ENCODE results near the gene SPAG17.

The SPAG17 gene

DNA sequence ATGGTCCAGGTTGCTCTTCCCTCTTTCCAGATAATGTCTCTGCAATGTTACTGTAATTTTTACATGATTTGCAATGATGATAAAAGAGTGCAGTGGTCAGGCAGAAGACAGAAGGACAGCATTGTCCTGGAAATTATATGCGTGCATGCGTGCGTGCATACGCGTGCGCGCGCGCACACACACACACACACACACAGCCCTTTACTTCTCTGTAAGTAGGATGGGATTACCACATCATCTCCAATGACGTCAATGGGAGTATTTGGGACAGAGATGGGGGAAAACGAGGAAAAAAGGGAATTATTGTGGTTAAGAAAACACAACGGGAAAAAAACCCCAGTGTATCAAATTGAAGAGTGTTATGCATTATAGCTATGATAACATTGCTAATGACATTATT is 99.7 kb downstream of the SPAG17 start:
- no peaks in the 10 kb centered on the region for H3K9me2 ChIP-seq (replicated peaks; ENCODE audit: control insufficient read depth, low read length)
- H3K9me3 ChIP-seq (ENCODE audit: control insufficient read depth, insufficient read depth, low read length), result no peaks in the 10 kb centered on the region
- no peaks in the 10 kb centered on the region for H3K27me3 ChIP-seq (ENCODE audit: control insufficient read depth, low read length)
- H3K4me3 ChIP-seq (ENCODE audit: low read length), result no peak overlapping the region
- no peaks in the 10 kb centered on the region for H3K4me1 ChIP-seq (ENCODE audit: control insufficient read depth, low read length)
- H3K79me2 ChIP-seq (ENCODE audit: control insufficient read depth, low read length), result no peaks in the 10 kb centered on the region
- H3F3A ChIP-seq (ENCODE audit: control insufficient read depth, insufficient read depth), result no peaks in the 10 kb centered on the region
- no peak overlapping the region for H3K4me2 ChIP-seq (ENCODE audit: low read length)
- no peak overlapping the region for H3K27ac ChIP-seq (ENCODE audit: low read depth, low read length)
- no peaks in the 10 kb centered on the region for H3K36me3 ChIP-seq (ENCODE audit: control insufficient read depth, low read length)
- TF ChIP-seq, protein P1, sequence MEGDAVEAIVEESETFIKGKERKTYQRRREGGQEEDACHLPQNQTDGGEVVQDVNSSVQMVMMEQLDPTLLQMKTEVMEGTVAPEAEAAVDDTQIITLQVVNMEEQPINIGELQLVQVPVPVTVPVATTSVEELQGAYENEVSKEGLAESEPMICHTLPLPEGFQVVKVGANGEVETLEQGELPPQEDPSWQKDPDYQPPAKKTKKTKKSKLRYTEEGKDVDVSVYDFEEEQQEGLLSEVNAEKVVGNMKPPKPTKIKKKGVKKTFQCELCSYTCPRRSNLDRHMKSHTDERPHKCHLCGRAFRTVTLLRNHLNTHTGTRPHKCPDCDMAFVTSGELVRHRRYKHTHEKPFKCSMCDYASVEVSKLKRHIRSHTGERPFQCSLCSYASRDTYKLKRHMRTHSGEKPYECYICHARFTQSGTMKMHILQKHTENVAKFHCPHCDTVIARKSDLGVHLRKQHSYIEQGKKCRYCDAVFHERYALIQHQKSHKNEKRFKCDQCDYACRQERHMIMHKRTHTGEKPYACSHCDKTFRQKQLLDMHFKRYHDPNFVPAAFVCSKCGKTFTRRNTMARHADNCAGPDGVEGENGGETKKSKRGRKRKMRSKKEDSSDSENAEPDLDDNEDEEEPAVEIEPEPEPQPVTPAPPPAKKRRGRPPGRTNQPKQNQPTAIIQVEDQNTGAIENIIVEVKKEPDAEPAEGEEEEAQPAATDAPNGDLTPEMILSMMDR (IDR thresholded peaks at IDR 0.05; ENCODE audit: low read depth, low read length, poor library complexity, severe bottlenecking), result no peak
- TF ChIP-seq EZH2phosphoT487 (IDR thresholded peaks at IDR 0.05; ENCODE audit: borderline replicate concordance, low read length), result no peak
- H4K20me1 ChIP-seq (ENCODE audit: control insufficient read depth, insufficient read depth, low read depth, low read length), result no peaks in the 10 kb centered on the region

DNA sequence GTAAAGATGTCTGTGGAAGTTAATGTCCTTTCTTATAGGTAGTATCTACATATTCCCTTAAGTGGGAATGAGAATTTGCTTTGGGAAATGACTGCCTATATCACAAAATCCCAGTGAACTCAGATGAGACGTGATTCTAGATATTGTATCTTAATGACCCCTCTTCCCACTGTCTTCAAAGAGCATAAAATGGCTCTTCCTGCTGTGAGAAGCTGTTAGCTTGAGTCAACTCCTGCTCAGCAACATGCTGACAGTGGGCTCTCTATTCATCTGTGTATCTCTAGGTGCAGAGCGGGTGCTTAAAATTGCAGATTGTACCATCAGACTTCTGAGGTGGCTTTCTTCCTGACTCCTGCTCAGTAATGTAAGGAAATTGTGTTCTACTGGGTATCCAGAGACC is 100.6 kb downstream of the SPAG17 start:
- Histone ChIP-seq H4K20me1 (ENCODE audit: control insufficient read depth, insufficient read depth, low read depth, low read length) (no peaks in the 10 kb centered on the region), H3K27me3 (ENCODE audit: control insufficient read depth, low read length) (no peaks in the 10 kb centered on the region), H3K9me2 (replicated peaks; ENCODE audit: control insufficient read depth, low read length) (no peaks in the 10 kb centered on the region), H3K9me3 (ENCODE audit: control insufficient read depth, insufficient read depth, low read length) (no peaks in the 10 kb centered on the region), H3K79me2 (ENCODE audit: control insufficient read depth, low read length) (no peaks in the 10 kb centered on the region), H3K36me3 (ENCODE audit: control insufficient read depth, low read length) (no peaks in the 10 kb centered on the region), H3K27ac (ENCODE audit: low read depth, low read length) (no peak overlapping the region), H3K4me1 (ENCODE audit: control insufficient read depth, low read length) (no peaks in the 10 kb centered on the region), H3K4me3 (ENCODE audit: low read length) (no peak overlapping the region), H3K4me2 (ENCODE audit: low read length) (no peak overlapping the region), H3F3A (ENCODE audit: control insufficient read depth, insufficient read depth) (no peaks in the 10 kb centered on the region)
- TF ChIP-seq, protein P1 (IDR thresholded peaks at IDR 0.05; ENCODE audit: low read depth, low read length, poor library complexity, severe bottlenecking), result no peak
- TF ChIP-seq EZH2phosphoT487 (IDR thresholded peaks at IDR 0.05; ENCODE audit: borderline replicate concordance, low read length), result no peak

DNA sequence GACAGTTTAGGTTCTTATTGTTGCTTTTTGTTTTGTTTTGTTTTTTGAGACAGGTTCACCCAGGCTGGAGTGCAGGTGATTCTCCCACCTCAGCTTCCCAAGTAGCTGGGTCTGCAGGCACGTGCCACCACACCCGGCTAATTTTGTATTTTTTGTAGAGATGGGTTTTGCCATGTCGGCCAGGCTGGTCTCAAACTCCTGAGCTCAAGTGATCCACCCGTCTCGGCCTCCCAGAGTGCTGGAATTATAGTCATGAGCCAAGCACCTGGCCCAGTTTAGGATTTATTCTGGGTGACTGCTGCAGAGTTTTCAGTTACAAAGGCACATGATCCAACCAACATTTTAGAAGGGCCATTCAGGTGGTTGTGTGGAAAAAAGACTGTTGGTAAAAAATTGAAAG is 102.0 kb downstream of the SPAG17 start:
- Histone ChIP-seq H3K9me3 (ENCODE audit: control insufficient read depth, insufficient read depth, low read length) (no peaks in the 10 kb centered on the region), H3F3A (ENCODE audit: control insufficient read depth, insufficient read depth) (no peaks in the 10 kb centered on the region), H3K9me2 (replicated peaks; ENCODE audit: control insufficient read depth, low read length) (no peaks in the 10 kb centered on the region), H3K4me2 (ENCODE audit: low read length) (no peak overlapping the region), H3K79me2 (ENCODE audit: control insufficient read depth, low read length) (no peaks in the 10 kb centered on the region), H4K20me1 (ENCODE audit: control insufficient read depth, insufficient read depth, low read depth, low read length) (no peaks in the 10 kb centered on the region), H3K4me3 (ENCODE audit: low read length) (no peak overlapping the region), H3K27me3 (ENCODE audit: control insufficient read depth, low read length) (no peaks in the 10 kb centered on the region), H3K36me3 (ENCODE audit: control insufficient read depth, low read length) (no peaks in the 10 kb centered on the region), H3K4me1 (ENCODE audit: control insufficient read depth, low read length) (no peaks in the 10 kb centered on the region), H3K27ac (ENCODE audit: low read depth, low read length) (no peak overlapping the region)
- TF ChIP-seq, protein P1 (IDR thresholded peaks at IDR 0.05; ENCODE audit: low read depth, low read length, poor library complexity, severe bottlenecking), result no peak
- no peak for TF ChIP-seq EZH2phosphoT487 (IDR thresholded peaks at IDR 0.05; ENCODE audit: borderline replicate concordance, low read length)

DNA sequence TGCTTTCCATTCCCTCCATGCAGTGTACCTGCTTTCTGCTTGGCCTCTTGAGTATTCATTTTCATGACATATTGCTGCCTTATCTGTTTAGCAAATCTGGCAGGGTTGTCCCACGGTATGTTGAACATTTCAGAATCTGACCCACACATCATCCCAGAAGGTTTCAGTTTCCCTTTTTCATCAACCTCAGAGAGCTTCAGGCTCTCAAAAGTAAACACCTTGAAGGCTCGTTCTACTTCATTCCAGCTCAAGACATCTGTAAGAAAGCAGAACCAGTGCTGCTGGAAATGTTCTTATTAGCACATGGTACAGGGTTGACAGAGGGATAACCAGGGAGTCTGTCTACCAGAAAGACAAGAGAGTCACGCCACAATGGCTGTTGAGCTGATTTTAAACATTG is 103.6 kb downstream of the SPAG17 start:
- no peak overlapping the region for H3K4me2 ChIP-seq (ENCODE audit: low read length)
- H3K27me3 ChIP-seq (ENCODE audit: control insufficient read depth, low read length), result no peaks in the 10 kb centered on the region

More for the DNA sequence above, 103.6 kb downstream of the SPAG17 start:
- Histone ChIP-seq H3K79me2 (ENCODE audit: control insufficient read depth, low read length) (no peaks in the 10 kb centered on the region), H3K27ac (ENCODE audit: low read depth, low read length) (no peak overlapping the region), H3K4me3 (ENCODE audit: low read length) (no peak overlapping the region), H3K9me3 (ENCODE audit: control insufficient read depth, insufficient read depth, low read length) (no peaks in the 10 kb centered on the region), H3K4me1 (ENCODE audit: control insufficient read depth, low read length) (no peaks in the 10 kb centered on the region), H3K9me2 (replicated peaks; ENCODE audit: control insufficient read depth, low read length) (no peaks in the 10 kb centered on the region), H4K20me1 (ENCODE audit: control insufficient read depth, insufficient read depth, low read depth, low read length) (no peaks in the 10 kb centered on the region), H3F3A (ENCODE audit: control insufficient read depth, insufficient read depth) (no peaks in the 10 kb centered on the region), H3K36me3 (ENCODE audit: control insufficient read depth, low read length) (no peaks in the 10 kb centered on the region)
- TF ChIP-seq EZH2phosphoT487 (IDR thresholded peaks at IDR 0.05; ENCODE audit: borderline replicate concordance, low read length), result no peak
- TF ChIP-seq, protein P1 (IDR thresholded peaks at IDR 0.05; ENCODE audit: low read depth, low read length, poor library complexity, severe bottlenecking), result no peak

All from DOHH2 (cell line).